Sigmoid colon (tissue), 4 donors: ENCODE results near the gene VAT1L.

Source experiments
- EP300 ChIP-seq, 4 donors: sonication (generic); formaldehyde crosslinking; IDR thresholded peaks; one replicate each; pipeline ENCODE4 v1.6.1; 2017; ENCODE audit warnings: antibody characterized with exemption in 4 of 4
- POLR2A ChIP-seq, 2 donors: fragments of 450-650 bp; IDR thresholded peaks; one replicate each; pipeline ENCODE4 v1.6.1; 2016; ENCODE audit warnings: antibody characterized with exemption in 2 of 2, mild to moderate bottlenecking in 2 of 2, moderate library complexity in 2 of 2
- POLR2AphosphoS5 ChIP-seq, 4 donors: sonication (generic); formaldehyde crosslinking; IDR thresholded peaks; one replicate each; pipeline ENCODE4 v1.6.1; 2017; ENCODE audit warnings: antibody characterized with exemption in 4 of 4
- TF ChIP-seq, protein P1 (sequence below), 4 experiments: fragments of 450-650 bp in 3 of 4; fragments of 200-600 bp in 1 of 4; IDR thresholded peaks; one replicate each; pipeline ENCODE4 v1.5.1; 2016 to 2019; ENCODE audit warnings: antibody characterized with exemption in 4 of 4, mild to moderate bottlenecking in 3 of 4, moderate library complexity in 2 of 4

DNA sequence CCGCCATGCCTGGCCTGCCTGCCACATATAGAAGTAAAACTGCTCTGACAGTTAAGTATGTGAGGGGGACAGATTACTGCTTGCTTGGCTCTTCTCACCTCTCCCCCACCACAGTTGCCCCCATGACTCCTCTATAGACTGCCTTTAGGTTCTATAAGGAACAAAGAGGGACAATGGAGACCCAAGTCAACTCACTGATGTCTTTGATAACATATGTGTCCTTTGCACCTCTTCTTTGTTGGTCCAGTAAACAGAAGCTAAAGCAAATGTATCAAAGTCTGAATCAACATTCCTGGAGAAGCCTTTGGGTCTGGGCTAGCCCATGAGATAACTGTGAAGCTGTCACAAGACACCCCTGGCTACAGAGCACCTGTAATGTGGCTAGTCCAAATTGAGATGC, 38.9 kb upstream of the VAT1L start:
- TF ChIP-seq POLR2A (IDR thresholded peaks at IDR 0.05) (no peak), POLR2AphosphoS5 (IDR thresholded peaks at IDR 0.05) (no peak), EP300 (IDR thresholded peaks at IDR 0.05) (no peak)
- TF ChIP-seq, protein P1, sequence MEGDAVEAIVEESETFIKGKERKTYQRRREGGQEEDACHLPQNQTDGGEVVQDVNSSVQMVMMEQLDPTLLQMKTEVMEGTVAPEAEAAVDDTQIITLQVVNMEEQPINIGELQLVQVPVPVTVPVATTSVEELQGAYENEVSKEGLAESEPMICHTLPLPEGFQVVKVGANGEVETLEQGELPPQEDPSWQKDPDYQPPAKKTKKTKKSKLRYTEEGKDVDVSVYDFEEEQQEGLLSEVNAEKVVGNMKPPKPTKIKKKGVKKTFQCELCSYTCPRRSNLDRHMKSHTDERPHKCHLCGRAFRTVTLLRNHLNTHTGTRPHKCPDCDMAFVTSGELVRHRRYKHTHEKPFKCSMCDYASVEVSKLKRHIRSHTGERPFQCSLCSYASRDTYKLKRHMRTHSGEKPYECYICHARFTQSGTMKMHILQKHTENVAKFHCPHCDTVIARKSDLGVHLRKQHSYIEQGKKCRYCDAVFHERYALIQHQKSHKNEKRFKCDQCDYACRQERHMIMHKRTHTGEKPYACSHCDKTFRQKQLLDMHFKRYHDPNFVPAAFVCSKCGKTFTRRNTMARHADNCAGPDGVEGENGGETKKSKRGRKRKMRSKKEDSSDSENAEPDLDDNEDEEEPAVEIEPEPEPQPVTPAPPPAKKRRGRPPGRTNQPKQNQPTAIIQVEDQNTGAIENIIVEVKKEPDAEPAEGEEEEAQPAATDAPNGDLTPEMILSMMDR (IDR thresholded peaks at IDR 0.05): no peak
